Measurements from ENCODE around the gene LYSMD4.

- TF ChIP-seq CTCF (IDR thresholded peaks at IDR 0.05; ENCODE audit: borderline replicate concordance, extremely low read depth, low read length, poor library complexity, severe bottlenecking) (no peak), EZH2 (IDR thresholded peaks at IDR 0.05; ENCODE audit: borderline replicate concordance, low read depth, low read length, severe bottlenecking) (no peak)
Measured at GRCh38 chr15:99733268-99734039, at the start of gene LYSMD4.
